ENCODE data around the gene TTC34.

DNA sequence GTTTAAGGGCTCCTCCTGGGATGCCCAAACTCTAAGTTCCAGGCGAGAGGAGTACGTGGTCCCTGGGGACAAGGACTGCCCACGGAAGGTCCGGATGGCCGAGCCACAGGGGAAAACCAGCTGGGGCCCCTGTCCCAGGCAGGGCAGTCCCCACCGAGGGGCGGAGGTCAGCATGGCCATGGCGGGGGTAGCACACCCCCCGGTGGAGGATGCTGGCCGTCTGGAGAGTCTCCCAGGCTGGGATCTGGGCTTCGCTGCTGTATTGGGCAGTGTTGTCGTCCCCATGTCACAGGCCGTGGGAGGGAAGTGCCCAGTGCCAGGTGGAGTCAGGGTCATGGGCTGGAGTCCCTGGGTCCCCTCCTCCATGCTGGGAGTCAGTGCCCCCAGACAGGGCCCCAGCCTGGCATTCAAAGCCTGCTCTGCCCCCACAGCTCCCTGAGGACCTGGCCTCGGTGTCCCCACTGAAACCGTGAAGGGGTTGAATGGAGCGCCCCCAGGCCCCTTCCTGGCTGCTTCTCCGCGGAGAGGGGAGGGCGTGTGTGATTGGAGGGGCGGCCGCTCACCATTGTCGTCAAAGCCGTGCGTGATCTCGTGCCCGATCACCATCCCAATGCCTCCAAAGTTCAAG lies 208.1 kb downstream of the TTC34 start:
- TF ChIP-seq, protein P1, sequence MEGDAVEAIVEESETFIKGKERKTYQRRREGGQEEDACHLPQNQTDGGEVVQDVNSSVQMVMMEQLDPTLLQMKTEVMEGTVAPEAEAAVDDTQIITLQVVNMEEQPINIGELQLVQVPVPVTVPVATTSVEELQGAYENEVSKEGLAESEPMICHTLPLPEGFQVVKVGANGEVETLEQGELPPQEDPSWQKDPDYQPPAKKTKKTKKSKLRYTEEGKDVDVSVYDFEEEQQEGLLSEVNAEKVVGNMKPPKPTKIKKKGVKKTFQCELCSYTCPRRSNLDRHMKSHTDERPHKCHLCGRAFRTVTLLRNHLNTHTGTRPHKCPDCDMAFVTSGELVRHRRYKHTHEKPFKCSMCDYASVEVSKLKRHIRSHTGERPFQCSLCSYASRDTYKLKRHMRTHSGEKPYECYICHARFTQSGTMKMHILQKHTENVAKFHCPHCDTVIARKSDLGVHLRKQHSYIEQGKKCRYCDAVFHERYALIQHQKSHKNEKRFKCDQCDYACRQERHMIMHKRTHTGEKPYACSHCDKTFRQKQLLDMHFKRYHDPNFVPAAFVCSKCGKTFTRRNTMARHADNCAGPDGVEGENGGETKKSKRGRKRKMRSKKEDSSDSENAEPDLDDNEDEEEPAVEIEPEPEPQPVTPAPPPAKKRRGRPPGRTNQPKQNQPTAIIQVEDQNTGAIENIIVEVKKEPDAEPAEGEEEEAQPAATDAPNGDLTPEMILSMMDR (IDR thresholded peaks at IDR 0.05) = no peak
- no peak for TF ChIP-seq POLR2A (IDR thresholded peaks at IDR 0.05)
